Sigmoid colon (tissue), 4 donors: Measurements from ENCODE around the gene LEFTY1.

ENCODE experiments used
- POLR2A ChIP-seq, 2 donors: fragments of 450-650 bp; IDR thresholded peaks; one replicate each; pipeline ENCODE4 v1.6.1; 2016; ENCODE audit warnings: antibody characterized with exemption in 2 of 2, mild to moderate bottlenecking in 2 of 2, moderate library complexity in 2 of 2
- POLR2AphosphoS5 ChIP-seq, 4 donors: sonication (generic); formaldehyde crosslinking; IDR thresholded peaks; one replicate each; pipeline ENCODE4 v1.6.1; 2017; ENCODE audit warnings: antibody characterized with exemption in 4 of 4
- TF ChIP-seq, protein P1 (sequence below), 4 experiments: fragments of 450-650 bp in 3 of 4; fragments of 200-600 bp in 1 of 4; IDR thresholded peaks; one replicate each; pipeline ENCODE4 v1.5.1; 2016 to 2019; ENCODE audit warnings: antibody characterized with exemption in 4 of 4, mild to moderate bottlenecking in 3 of 4, moderate library complexity in 2 of 4

DNA sequence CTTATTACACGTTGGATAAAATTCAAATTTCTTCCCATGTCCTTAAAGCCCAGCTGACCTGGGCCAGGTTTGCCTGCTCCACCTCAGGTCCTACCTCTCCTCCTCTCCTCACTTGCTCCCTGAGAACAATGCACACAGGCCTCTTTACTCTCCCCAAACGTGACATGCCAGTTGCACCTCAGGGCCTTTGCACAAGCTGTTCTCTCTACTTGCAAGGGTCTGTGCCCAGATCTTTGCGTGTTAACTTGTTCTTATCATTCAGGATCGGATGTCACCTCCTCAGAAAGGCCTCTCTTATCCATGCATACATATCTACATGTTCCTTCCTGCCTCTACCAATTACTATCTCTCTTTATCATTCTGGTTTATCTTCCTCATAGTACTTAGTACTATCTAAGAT, 14.7 kb upstream of the LEFTY1 start:
- TF ChIP-seq POLR2A (IDR thresholded peaks at IDR 0.05) (no peak), POLR2AphosphoS5 (IDR thresholded peaks at IDR 0.05) (no peak)
- TF ChIP-seq, protein P1, sequence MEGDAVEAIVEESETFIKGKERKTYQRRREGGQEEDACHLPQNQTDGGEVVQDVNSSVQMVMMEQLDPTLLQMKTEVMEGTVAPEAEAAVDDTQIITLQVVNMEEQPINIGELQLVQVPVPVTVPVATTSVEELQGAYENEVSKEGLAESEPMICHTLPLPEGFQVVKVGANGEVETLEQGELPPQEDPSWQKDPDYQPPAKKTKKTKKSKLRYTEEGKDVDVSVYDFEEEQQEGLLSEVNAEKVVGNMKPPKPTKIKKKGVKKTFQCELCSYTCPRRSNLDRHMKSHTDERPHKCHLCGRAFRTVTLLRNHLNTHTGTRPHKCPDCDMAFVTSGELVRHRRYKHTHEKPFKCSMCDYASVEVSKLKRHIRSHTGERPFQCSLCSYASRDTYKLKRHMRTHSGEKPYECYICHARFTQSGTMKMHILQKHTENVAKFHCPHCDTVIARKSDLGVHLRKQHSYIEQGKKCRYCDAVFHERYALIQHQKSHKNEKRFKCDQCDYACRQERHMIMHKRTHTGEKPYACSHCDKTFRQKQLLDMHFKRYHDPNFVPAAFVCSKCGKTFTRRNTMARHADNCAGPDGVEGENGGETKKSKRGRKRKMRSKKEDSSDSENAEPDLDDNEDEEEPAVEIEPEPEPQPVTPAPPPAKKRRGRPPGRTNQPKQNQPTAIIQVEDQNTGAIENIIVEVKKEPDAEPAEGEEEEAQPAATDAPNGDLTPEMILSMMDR (IDR thresholded peaks at IDR 0.05) = no peak
